IPS DF 6.9 (cell line): Measurements from ENCODE around the gene ETNK2.

Source experiments
- DNase-seq: peaks from one replicate; pipeline ENCODE4 v3.0.0-alpha.2; 2013; ENCODE audit warnings: low read depth, low spot score
- H3K27ac ChIP-seq: one replicate; pipeline ENCODE4 v1.5.1; 2013; ENCODE audit warnings: low read length, control low read depth
- H3K27me3 ChIP-seq: 2 replicates; pipeline ENCODE4 v1.6.1; 2013; ENCODE audit warnings: mild to moderate bottlenecking, low read length; ENCODE audit not compliant: control insufficient read depth, insufficient read depth
- H3K36me3 ChIP-seq: 2 replicates; pipeline ENCODE4 v1.6.1; 2013; ENCODE audit warnings: low read length; ENCODE audit not compliant: control insufficient read depth, insufficient read depth
- H3K4me1 ChIP-seq: 2 replicates; pipeline ENCODE4 v1.6.1; 2013; ENCODE audit warnings: low read length; ENCODE audit not compliant: control insufficient read depth, insufficient read depth
- H3K4me3 ChIP-seq: 2 replicates; pipeline ENCODE4 v1.5.1; 2013; ENCODE audit warnings: mild to moderate bottlenecking, low read length
- H3K9me3 ChIP-seq: 2 replicates; pipeline ENCODE4 v1.6.1; 2013; ENCODE audit warnings: low read length, inconsistent platforms; ENCODE audit not compliant: control insufficient read depth, insufficient read depth
- WGBS: extraction: QIAGEN DNeasy Blood & Tissue Kit; methylation state at CpG from one replicate; pipeline ENCODE4 v1.1.7; 2013; ENCODE audit warnings: mixed read lengths, missing lambda C conversion rate; ENCODE audit not compliant: insufficient read length, insufficient coverage; 5-methylcytosine and 5-hydroxymethylcytosine counted together

The ETNK2 gene

DNA sequence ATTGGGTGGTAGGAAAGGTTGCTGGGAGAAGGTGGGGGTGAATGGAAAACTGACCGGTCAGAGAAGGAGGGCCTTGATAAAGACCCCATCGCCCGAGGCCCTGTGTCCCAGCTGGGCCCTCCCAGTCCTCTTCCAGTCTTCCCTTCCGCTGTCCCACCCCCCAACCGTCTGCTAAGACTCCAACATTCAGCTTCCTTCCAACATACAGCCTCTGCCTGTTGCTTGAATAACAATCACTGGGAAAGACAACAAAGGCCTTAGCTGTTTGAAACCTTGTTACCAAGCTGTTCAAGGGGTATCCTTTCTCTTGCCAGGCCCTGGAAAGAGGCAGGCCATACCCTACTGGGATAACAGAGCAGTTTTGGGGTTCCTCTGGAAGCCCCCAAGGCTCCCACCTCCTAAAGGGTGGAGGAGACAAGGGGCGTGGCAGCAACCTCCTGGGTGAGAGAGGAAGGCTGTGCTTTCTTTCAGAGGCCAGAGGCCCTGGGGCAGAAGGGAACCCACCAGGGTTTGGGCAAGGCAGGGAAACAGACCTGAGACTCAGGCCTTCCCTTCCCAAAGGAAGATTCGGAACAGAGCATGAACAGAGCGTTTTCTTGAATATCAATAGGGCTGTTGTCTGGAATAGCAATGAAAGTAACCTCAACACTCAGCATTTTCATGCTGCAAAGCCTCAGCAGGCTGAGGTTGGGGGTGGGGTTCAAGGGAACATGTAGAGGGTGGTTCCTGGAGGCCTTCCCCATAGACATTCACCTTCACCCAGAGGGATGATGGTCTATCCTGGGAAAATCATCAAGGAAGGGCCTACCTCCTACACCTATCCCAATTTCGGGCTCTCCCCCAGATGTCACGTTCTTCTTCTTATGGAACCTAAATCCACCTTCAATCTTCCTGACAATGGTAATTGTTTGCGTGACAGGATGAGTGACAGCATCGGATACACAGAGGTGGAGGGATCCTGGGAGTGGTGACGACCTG lies 4.1 kb downstream of the ETNK2 start:
- Histone ChIP-seq H3K4me3 (no peak overlapping the region), H3K9me3 (no peaks in the 10 kb centered on the region), H3K4me1 (peaks cover 29% of the 10 kb centered on the region), H3K27ac (no peak overlapping the region), H3K36me3 (no peaks in the 10 kb centered on the region), H3K27me3 (no peaks in the 10 kb centered on the region)
- no CpG with 5 or more reads among the region's 13 CpGs for WGBS
- no peak for DNase-seq

DNA sequence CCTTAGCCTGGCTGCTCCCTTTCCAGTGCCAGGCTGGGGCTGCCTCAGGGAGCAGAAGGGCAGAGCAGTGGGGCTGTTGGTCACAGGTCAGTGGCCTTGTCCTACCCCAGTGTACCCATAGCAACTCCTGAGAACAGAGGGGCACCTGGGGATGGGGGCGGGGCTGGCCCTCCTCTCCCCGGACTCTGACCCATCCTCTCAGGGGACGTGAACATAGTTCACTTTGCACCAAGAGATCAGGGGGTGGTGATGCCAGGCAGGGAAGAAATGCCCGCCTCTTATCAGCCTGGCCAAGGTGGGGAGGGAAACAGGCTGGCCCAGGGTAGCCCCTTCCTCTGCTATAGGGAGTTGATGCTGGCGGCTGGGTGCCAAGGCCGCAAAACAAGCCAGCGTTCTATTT lies 4.9 kb downstream of the ETNK2 start:
- no CpG with 5 or more reads among the region's 7 CpGs for WGBS
- Histone ChIP-seq H3K4me3 (no peak overlapping the region), H3K9me3 (no peaks in the 10 kb centered on the region), H3K27me3 (no peaks in the 10 kb centered on the region), H3K36me3 (no peaks in the 10 kb centered on the region), H3K27ac (no peak overlapping the region), H3K4me1 (peaks cover 26% of the 10 kb centered on the region)
- DNase-seq = no peak

DNA sequence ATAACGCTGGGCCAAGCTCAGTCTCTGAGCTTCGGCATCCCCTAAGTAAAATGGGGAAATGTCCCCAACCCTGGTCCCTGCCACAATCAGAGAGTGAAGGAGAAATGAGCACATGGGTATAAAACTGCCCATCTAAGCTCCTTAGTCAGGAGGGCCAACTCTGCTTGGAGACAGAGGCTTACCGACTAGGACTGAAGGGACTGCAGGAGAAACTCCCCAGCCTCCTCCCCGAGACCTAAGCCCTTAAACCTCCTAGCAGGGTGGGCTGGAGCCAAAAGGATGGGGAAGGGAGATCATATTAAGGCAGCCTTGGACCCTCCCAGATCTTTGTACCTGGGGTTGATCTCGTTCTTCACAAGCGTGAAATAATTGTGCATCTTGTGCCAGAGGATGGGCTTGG lies 5.5 kb downstream of the ETNK2 start:
- Histone ChIP-seq H3K4me1 (peaks cover 26% of the 10 kb centered on the region), H3K36me3 (no peaks in the 10 kb centered on the region), H3K9me3 (no peaks in the 10 kb centered on the region), H3K27me3 (no peaks in the 10 kb centered on the region), H3K27ac (no peak overlapping the region), H3K4me3 (no peak overlapping the region)
- no peak for DNase-seq
- no CpG with 5 or more reads among the region's 6 CpGs for WGBS

DNA sequence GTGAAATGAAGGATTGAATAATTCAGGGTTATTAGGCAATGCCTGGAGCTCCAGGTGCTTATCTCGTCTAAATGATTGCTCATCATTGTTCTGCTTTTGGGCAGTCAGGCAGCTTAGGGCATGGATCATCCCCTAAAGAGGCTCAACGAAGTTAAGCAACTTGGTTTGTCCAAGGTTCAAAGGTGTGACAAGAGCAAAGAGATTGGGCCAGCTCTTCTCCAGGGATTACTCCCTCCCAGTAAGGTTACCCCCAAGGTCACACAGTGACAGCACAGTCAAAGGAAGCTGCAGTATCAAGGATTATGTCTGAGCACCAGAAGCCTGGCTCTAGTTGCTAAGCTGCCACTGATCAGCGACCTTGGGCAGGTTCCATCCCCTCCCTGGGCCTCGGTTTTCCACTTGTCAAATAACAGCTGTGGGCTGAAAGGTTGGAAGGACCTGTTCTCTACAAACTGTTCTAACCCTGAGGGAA lies 6.8 kb downstream of the ETNK2 start:
- H3K27ac ChIP-seq = no peak overlapping the region
- DNase-seq = no peak
- H3K9me3 ChIP-seq = no peaks in the 10 kb centered on the region
- peaks cover 22% of the 10 kb centered on the region for H3K4me1 ChIP-seq
- H3K27me3 ChIP-seq = no peaks in the 10 kb centered on the region
- no CpG with 5 or more reads among the region's 4 CpGs for WGBS
- no peak overlapping the region for H3K4me3 ChIP-seq
- H3K36me3 ChIP-seq = no peaks in the 10 kb centered on the region

DNA sequence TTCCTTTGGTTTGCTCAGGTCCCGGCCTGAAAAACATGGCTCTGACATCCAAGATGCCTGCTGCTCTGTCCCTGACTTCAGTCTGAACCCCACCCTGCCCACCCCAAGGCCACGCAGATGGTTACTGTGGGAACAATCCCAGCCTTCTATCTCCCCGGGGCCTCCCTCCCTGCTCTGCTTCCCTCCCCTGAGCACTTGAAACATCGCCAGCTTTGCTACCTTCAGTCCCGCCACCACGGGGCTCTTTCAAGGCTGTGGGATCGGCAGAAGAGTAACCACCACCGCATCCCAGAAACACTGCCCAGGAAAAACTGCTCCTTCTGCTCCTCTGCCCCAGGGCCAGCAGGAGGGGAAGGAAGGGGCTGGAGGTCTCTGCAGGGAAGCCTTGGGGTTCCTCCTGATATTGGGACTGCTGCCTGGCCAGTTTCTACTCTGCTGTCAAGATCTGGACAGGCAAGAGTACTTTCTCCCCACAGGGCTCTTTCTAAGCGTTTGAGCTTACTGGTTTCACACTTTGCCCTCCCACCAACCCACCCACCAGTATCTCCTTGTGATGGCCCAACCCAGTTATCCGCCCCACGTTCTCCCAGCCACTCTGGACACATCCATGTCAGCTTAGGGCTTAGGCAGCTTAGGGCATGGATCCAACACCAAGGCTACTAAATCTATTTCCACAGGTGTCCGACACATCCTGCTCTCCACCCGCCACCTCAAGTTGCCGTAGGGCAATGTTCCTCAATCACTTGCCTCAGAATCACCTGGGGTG lies 8.4 kb downstream of the ETNK2 start:
- Histone ChIP-seq H3K27me3 (no peaks in the 10 kb centered on the region), H3K36me3 (no peaks in the 10 kb centered on the region; the same call in 1 of the 2 replicates), H3K4me1 (peaks cover 19% of the 10 kb centered on the region), H3K27ac (no peak overlapping the region), H3K4me3 (no peak overlapping the region), H3K9me3 (no peaks in the 10 kb centered on the region)
- WGBS = no CpG with 5 or more reads among the region's 14 CpGs
- DNase-seq = no peak

DNA sequence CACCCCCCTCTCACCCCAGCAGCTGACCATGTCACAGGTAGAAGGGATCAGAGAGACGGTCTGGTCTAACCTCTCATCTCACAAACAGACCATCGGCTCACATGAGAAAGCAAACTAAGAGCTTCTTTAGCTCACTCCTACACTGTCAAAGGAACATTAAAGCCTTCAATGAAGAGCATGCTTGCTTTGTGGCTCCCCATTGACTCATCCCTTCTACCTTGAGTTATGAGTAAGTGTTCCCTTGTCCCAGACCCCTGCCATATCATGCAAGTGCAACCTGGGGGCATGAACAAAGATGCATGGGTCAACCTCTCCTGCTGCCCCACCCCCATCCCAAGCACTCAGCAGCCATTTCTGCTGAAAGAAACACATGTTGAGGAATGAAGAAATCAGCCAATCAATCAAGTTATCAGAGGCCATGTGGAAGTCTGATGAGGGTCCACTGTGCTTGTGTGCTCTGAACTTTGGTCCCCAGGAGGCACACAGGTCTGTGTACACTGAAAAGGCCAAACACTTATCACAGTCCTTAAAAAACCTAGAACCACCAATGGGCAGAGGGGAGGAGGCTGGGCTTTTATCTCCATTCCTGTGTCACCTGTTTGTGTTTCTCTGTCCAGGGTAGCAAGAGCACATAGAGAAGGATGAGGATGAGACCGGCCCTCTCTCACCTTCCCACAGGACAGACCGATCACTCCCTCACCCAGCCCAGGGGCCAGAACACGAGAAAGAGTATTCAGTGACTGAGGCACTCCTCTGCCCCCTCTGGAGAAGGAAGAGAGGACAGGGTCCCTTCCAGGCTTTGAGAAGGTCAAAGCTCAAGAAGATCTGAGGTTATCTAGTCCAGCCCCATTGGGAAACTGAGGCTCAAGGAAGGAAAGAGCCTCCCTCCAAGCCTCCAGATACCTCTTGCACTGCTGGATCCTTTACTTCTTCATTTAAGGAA lies 9.5 kb downstream of the ETNK2 start:
- H3K27me3 ChIP-seq = no peaks in the 10 kb centered on the region
- H3K4me1 ChIP-seq = peaks cover 9% of the 10 kb centered on the region
- H3K36me3 ChIP-seq = no peaks in the 10 kb centered on the region; the same call in 1 of the 2 replicates
- no peaks in the 10 kb centered on the region for H3K9me3 ChIP-seq
- no CpG with 5 or more reads among the region's 5 CpGs for whole genome bisulfite sequencing
- H3K27ac ChIP-seq = no peak overlapping the region
- DNase-seq = no peak
- no peak overlapping the region for H3K4me3 ChIP-seq

DNA sequence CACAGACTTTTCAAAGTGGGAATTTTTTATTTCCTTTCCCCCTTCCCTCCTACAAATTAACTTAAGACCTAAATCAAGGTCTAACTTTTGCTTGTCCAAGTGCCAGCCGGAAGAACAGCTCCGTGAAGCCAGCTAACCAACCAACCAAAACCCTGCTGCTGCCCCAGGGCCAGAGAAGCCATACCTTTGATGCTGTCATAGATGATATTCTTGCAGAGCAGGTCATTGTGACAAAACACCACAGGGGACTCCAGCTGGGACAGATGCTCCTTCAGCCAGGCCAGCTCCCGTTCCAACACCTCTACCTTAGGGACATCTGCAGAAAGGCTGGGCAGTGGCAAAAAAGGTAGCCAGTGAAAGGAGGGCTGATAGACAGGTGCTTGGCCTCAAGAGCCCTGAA lies 10.7 kb downstream of the ETNK2 start:
- Histone ChIP-seq H3K4me1 (no peaks in the 10 kb centered on the region; the same call in 1 of the 2 replicates), H3K9me3 (no peaks in the 10 kb centered on the region), H3K27me3 (no peaks in the 10 kb centered on the region), H3K27ac (no peak overlapping the region), H3K36me3 (no peaks in the 10 kb centered on the region; the same call in 1 of the 2 replicates), H3K4me3 (no peak overlapping the region)
- no peak for DNase-seq
- no CpG with 5 or more reads among the region's 3 CpGs for WGBS

DNA sequence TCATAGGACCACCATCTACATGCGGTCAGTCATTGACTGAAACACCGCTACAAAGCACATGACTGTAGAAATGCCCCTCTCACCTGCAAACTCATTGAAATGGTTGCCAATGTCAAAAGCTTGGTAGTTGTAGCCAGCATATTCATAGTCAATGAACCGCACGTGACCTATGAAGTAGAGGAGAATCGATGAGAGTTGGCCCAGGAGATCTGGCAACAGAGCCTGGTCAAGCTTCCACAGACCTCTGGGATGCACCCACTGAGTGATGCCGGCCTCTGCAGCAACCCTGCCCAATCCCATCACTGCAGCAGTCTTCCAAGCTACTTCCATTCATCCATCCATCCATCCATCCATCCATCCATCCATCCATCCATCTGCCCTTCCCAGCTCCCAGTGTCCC lies 11.9 kb downstream of the ETNK2 start:
- Histone ChIP-seq H3K27ac (no peak overlapping the region), H3K4me3 (no peak overlapping the region), H3K4me1 (no peaks in the 10 kb centered on the region; the same call in 1 of the 2 replicates), H3K36me3 (no peaks in the 10 kb centered on the region; the same call in 1 of the 2 replicates), H3K27me3 (no peaks in the 10 kb centered on the region; the same call in 1 of the 2 replicates), H3K9me3 (no peaks in the 10 kb centered on the region)
- no peak for DNase-seq
- WGBS = no CpG with 5 or more reads among the region's 6 CpGs

DNA sequence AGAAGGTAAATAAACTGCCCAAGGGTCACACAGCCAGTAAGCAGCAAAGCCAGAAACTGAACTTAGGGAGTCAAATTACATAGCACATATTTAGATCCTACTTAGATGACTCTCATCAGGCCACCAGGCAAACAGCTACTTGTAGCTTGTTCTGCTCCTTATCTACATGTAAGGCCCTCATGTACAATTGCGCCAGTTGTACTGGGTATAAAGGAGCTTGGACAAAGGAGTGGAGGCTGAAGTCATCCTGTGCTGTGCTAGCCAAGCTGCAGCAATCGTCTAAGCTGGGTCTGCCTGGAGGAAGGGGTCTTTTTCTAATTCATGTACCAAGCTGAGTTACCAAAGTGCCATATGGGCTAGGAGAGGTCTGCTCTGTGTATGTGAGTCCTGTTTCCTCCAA lies 12.8 kb downstream of the ETNK2 start:
- DNase-seq = no peak
- Histone ChIP-seq H3K9me3 (no peaks in the 10 kb centered on the region), H3K4me3 (no peak overlapping the region), H3K27me3 (no peaks in the 10 kb centered on the region; the same call in 1 of the 2 replicates), H3K4me1 (no peaks in the 10 kb centered on the region; the same call in 1 of the 2 replicates), H3K36me3 (no peaks in the 10 kb centered on the region; the same call in 1 of the 2 replicates), H3K27ac (no peak overlapping the region)
- no CpG with 5 or more reads among the region's 2 CpGs for WGBS
